DMS53 treated with DMSO at 0.1 percent for 48 hours (cell line): ENCODE results near the gene TUBA4A.
A peak's percentile ranks its signal among the peaks of the same experiment; 100 is the strongest.
"Not testable (repeated sequence)": the region's sequence is repeated elsewhere in the genome, so short reads cannot be mapped to it uniquely, and the experiment has no call there.

Experiments used
- DNase-seq: peaks from one replicate; lab custom pipeline; 2025; ENCODE audit not compliant: unreplicated experiment; lab: John Stamatoyannopoulos, UW

Gene TUBA4A

GRCh38 chr2:219269362-219270054 lies 15.8 kb upstream of the TUBA4A start:
- peak; percentile 14 for DNase-seq

DNA sequence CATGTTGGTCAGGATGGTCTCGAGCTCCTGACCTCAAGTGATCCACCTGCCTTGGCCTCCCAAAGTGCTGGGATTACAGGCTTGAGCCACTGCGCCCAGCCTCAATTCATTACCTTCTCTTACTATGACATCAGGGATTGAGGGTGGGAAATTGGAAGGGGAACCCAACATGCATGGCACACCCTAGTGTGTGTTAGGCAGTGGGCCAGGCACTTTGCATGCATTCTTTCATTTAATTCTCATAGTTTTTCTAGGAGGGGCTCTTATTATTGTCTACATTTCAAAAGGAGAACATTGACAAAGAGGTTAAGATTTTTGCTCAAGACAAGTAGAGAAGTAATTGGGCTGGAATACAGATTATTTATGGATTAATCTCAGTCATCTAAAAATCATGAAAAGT lies 14.6 kb upstream of the TUBA4A start:
- DNase-seq = no peak

GRCh38 chr2:219266886-219267285 lies 13.2 kb upstream of the TUBA4A start:
- no peak for DNase-seq

- no peak for DNase-seq
Observed at GRCh38 chr2:219266232-219266631, 12.5 kb upstream of the TUBA4A start.

GRCh38 chr2:219261024-219261855 lies 7.5 kb upstream of the TUBA4A start:
- DNase-seq = no peak

DNA sequence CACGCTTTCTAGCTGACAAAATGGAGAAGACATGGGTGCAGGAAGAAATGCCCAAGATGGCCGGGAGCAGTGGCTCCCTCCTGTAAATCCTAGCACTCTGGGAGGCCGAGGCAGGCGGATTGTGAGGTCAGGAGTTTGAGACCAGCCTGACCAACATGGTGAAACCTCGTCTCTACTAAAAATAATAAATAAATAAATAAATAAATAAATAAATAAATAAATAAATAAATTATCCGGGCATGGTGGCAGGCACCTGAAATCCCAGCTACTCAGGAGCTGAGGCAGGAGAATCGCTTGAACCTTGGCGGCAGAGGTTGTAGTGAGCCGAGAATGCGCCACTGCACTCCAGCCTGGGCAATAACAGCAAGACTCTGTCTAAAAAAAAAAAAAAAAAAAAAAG lies 5.2 kb upstream of the TUBA4A start:
- DNase-seq = not testable (repeated sequence)

GRCh38 chr2:219254590-219255201 lies 978 bp upstream of the TUBA4A start:
- DNase-seq = no peak

- DNase-seq = peak; percentile 10
Observed at GRCh38 chr2:219252900-219253752, 592 bp downstream of the TUBA4A start, which contains the start of gene TUBA4B. Gene TUBA4B, plus strand, starts transcription at chr2:219253243. Its CDS starts 165 bp downstream, at chr2:219253408.

GRCh38 chr2:219252570-219252899 lies 1.2 kb downstream of the TUBA4A start:
- DNase-seq = no peak

GRCh38 chr2:219252084-219252483 lies 1.6 kb downstream of the TUBA4A start:
- DNase-seq = no peak

GRCh38 chr2:219251656-219252055 lies 2.1 kb downstream of the TUBA4A start:
- DNase-seq = no peak

GRCh38 chr2:219250049-219250781 lies 3.5 kb downstream of the TUBA4A start:
- peak; percentile 9 for DNase-seq

- peak; percentile 95 for DNase-seq
Observed at GRCh38 chr2:219249203-219249980, 4.3 kb downstream of the TUBA4A start.

DNA sequence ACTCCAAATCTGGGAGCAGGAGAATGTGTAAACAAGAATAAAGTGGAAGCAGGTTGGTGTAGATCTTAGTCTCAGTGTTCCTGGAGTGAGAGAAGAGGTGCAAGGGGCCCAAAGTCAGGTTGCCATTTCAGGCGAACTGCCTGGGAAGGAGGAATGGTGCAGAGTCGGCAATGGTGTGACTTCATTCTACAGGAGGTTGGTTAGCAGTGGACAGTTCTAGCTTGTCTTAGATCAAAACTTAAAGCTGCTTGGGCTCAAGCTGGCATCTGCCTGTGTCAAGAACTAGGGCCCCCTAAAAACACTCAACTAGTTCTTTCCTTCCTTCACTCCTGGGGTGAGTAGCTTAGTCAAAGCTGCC lies 4.9 kb downstream of the TUBA4A start:
- no peak for DNase-seq

GRCh38 chr2:219247678-219248642 lies 5.8 kb downstream of the TUBA4A start:
- no peak for DNase-seq

- DNase-seq = no peak
Observed at GRCh38 chr2:219246559-219246958, 7.2 kb downstream of the TUBA4A start.

GRCh38 chr2:219245899-219246230 lies 7.9 kb downstream of the TUBA4A start:
- DNase-seq = no peak

DNA sequence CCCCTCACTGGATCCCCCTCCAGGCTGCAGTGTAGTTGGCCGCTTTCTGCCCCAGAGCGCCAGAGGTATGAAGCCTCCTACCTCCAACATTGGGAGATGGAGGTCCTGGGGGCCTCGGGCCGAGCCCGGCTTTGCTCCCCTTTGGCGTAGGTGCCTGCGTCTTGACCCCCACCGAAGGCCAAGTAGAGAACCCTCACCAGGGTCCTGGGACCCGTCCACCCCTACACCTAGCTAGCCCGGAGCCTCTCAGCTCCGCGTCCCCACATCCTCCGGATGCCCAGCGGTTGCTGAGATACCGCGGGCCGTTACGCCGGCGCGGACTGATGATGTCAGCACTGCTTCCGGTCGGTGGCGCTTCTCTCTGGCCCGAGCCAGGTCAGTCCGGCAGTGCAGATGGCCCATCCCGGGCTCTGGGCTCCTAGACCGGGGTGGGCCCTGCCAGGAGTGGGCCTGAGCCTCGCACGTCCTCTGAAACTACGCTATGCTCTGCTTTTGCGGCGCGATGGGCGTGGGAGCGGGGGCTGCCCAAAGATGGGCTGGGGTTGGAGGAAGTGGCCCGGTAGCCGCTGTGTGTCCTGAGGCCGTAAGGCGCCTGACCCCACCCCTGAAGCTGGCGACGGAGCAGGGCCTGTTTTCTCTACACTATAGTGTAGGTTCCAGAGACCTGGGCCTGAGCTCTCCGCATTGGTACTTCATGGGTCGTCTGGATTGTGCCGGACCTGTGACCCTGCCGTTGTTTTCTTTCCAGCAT lies 8.4 kb downstream of the TUBA4A start, which contains the start of the genes GLB1L and STK16:
Gene GLB1L, minus strand, starts transcription at position 297 of the 751 bp plus-strand sequence. CDS start 1,871 bp downstream, outside the sequence.
Gene STK16, plus strand, starts transcription at position 332 of the 751 bp plus-strand sequence. CDS start 521 bp downstream, outside the sequence.
- DNase-seq = peak; percentile 40
